H1 (cell line): ENCODE measurements around the gene MYO18A. TPM values are rescaled to one million over a fixed set of nuclear protein-coding genes. Genes with fewer than 3 reads are reported as not detected.

ENCODE experiments used
- CBX8 ChIP-seq: fragments of 300-800, 300-1000 bp; sonication (generic); IDR thresholded peaks from 2 replicates; pipeline ENCODE4 v1.7.1; 2016; ENCODE audit warnings: low read depth, low read length, borderline replicate concordance
- CEBPB ChIP-seq: IDR thresholded peaks from 2 replicates; pipeline ENCODE4 v1.6.1; 2012; ENCODE audit warnings: low read depth, low read length
- CTBP2 ChIP-seq: IDR thresholded peaks from 2 replicates; pipeline ENCODE4 v1.7.0; 2011; ENCODE audit warnings: borderline replicate concordance, mild to moderate bottlenecking, moderate library complexity, mixed read lengths, low read length; ENCODE audit not compliant: insufficient read depth, insufficient read length
- EP300 ChIP-seq, 2 experiments: IDR thresholded peaks; 1 replicate in 1 of 2; 2 replicates in 1 of 2; pipeline ENCODE4 v1.6.1; 2011 to 2012; ENCODE audit warnings: low read depth in 2 of 2, low read length in 2 of 2, mild to moderate bottlenecking in 2 of 2, borderline replicate concordance in 1 of 2, inconsistent platforms in 1 of 2, moderate library complexity in 1 of 2
- GTF2F1 ChIP-seq: IDR thresholded peaks from 2 replicates; pipeline ENCODE4 v1.6.1; 2012; ENCODE audit warnings: low read depth, low read length, improper control_type of control experiment, borderline replicate concordance
- MAFK ChIP-seq: IDR thresholded peaks from 2 replicates; pipeline ENCODE4 v1.6.1; 2012; ENCODE audit warnings: low read depth, mild to moderate bottlenecking, improper control_type of control experiment, low read length
- polyA plus RNA-seq, 7 experiments: library from polyadenylated mRNA; depleted of rRNA in 3 of 7; stranded (reverse) in 5 of 7; unstranded in 2 of 7; fragments of >200 nt in 5 of 7; fragments of 200-250 nt in 2 of 7; gene quantifications; 1 replicate in 5 of 7; 2 replicates in 1 of 7; 4 replicates in 1 of 7; pipeline versions ENCODE4 v1.2.1 to v1.2.3, GENCODE V29; 2011 to 2013; ENCODE audit warnings: missing spikeins in 2 of 7, mixed read lengths in 2 of 7
- total RNA-seq: library from RNA; stranded (reverse); fragmentation: NEBNext Ultra II Directional; extraction: Animal tissue kit (Norgen Biotek cat#: 25700); gene quantifications from 2 replicates; pipeline ENCODE4 v1.2.1, GENCODE V29; 2021
- TF ChIP-seq, protein P1 (sequence below): fragments of 300-600 bp; sonication (generic); IDR thresholded peaks from 2 replicates; pipeline ENCODE4 v1.7.1; 2012; ENCODE audit warnings: low read length, moderate library complexity, mild to moderate bottlenecking, inconsistent platforms; ENCODE audit not compliant: insufficient replicate concordance

The MYO18A gene
- total and polyA plus RNA-seq, 2 of the 8 experiments (the other 6 are each of a cell fraction or from before 2014, with no cell fraction given) = 7.6 to 43.8 TPM

DNA sequence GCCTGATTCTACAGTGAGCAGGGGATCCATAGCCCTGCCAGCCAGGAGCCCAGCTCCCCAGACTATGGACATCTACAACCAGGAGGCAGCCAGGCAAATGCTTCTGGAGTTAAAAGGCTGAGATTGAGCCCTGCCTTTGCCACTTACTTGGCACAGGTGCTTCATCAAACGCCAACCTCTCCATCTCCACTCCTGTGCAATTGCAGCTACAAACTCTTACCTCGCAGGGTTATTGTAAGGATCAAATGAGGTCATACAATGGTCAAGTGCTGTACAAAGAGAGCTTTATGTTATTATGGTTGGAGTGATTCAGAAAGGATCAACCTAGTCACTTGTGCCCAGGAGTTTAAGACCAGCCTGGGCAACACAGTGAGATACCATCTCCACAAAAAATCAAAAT, 9.8 kb upstream of the MYO18A start (continued):
- TF ChIP-seq, protein P1, sequence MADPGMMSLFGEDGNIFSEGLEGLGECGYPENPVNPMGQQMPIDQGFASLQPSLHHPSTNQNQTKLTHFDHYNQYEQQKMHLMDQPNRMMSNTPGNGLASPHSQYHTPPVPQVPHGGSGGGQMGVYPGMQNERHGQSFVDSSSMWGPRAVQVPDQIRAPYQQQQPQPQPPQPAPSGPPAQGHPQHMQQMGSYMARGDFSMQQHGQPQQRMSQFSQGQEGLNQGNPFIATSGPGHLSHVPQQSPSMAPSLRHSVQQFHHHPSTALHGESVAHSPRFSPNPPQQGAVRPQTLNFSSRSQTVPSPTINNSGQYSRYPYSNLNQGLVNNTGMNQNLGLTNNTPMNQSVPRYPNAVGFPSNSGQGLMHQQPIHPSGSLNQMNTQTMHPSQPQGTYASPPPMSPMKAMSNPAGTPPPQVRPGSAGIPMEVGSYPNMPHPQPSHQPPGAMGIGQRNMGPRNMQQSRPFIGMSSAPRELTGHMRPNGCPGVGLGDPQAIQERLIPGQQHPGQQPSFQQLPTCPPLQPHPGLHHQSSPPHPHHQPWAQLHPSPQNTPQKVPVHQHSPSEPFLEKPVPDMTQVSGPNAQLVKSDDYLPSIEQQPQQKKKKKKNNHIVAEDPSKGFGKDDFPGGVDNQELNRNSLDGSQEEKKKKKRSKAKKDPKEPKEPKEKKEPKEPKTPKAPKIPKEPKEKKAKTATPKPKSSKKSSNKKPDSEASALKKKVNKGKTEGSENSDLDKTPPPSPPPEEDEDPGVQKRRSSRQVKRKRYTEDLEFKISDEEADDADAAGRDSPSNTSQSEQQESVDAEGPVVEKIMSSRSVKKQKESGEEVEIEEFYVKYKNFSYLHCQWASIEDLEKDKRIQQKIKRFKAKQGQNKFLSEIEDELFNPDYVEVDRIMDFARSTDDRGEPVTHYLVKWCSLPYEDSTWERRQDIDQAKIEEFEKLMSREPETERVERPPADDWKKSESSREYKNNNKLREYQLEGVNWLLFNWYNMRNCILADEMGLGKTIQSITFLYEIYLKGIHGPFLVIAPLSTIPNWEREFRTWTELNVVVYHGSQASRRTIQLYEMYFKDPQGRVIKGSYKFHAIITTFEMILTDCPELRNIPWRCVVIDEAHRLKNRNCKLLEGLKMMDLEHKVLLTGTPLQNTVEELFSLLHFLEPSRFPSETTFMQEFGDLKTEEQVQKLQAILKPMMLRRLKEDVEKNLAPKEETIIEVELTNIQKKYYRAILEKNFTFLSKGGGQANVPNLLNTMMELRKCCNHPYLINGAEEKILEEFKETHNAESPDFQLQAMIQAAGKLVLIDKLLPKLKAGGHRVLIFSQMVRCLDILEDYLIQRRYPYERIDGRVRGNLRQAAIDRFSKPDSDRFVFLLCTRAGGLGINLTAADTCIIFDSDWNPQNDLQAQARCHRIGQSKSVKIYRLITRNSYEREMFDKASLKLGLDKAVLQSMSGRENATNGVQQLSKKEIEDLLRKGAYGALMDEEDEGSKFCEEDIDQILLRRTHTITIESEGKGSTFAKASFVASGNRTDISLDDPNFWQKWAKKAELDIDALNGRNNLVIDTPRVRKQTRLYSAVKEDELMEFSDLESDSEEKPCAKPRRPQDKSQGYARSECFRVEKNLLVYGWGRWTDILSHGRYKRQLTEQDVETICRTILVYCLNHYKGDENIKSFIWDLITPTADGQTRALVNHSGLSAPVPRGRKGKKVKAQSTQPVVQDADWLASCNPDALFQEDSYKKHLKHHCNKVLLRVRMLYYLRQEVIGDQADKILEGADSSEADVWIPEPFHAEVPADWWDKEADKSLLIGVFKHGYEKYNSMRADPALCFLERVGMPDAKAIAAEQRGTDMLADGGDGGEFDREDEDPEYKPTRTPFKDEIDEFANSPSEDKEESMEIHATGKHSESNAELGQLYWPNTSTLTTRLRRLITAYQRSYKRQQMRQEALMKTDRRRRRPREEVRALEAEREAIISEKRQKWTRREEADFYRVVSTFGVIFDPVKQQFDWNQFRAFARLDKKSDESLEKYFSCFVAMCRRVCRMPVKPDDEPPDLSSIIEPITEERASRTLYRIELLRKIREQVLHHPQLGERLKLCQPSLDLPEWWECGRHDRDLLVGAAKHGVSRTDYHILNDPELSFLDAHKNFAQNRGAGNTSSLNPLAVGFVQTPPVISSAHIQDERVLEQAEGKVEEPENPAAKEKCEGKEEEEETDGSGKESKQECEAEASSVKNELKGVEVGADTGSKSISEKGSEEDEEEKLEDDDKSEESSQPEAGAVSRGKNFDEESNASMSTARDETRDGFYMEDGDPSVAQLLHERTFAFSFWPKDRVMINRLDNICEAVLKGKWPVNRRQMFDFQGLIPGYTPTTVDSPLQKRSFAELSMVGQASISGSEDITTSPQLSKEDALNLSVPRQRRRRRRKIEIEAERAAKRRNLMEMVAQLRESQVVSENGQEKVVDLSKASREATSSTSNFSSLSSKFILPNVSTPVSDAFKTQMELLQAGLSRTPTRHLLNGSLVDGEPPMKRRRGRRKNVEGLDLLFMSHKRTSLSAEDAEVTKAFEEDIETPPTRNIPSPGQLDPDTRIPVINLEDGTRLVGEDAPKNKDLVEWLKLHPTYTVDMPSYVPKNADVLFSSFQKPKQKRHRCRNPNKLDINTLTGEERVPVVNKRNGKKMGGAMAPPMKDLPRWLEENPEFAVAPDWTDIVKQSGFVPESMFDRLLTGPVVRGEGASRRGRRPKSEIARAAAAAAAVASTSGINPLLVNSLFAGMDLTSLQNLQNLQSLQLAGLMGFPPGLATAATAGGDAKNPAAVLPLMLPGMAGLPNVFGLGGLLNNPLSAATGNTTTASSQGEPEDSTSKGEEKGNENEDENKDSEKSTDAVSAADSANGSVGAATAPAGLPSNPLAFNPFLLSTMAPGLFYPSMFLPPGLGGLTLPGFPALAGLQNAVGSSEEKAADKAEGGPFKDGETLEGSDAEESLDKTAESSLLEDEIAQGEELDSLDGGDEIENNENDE = no peak
- no peak for TF ChIP-seq EP300 (IDR thresholded peaks at IDR 0.05; ENCODE audit: borderline replicate concordance in 1 of 2, low read depth in 2 of 2, low read length in 2 of 2)
- no peak for TF ChIP-seq CTBP2
- no peak for TF ChIP-seq CEBPB
- TF ChIP-seq MAFK = no peak
- no peak for TF ChIP-seq CBX8
- no peak for TF ChIP-seq GTF2F1
